Measurements from ENCODE around the gene NR1I2. TPM values are rescaled to one million over a fixed set of nuclear protein-coding genes. Genes with fewer than 3 reads are reported as not detected.

NR1I2 gene
- polyA plus RNA-seq, 3 donors, result 0.07 TPM; not detected in 2

- intact Hi-C loops (cut with micrococcal nuclease), result no loop called here
- Histone ChIP-seq H2AFZ (ENCODE audit: insufficient read depth, low read depth, low read length, poor library complexity, severe bottlenecking) (peak overlapping the region; percentile 5), H3K9ac (ENCODE audit: insufficient read depth, low read length, poor library complexity, severe bottlenecking) (no peak overlapping the region), H3K79me2 (ENCODE audit: insufficient read depth, low read length) (no peaks in the 10 kb centered on the region), H3K4me1 (ENCODE audit: control insufficient read depth in 1 of 2, insufficient read depth in 2 of 2, low read length in 2 of 2) (no peaks in the 10 kb centered on the region), H3K36me3 (replicated peaks in 1 of 2; ENCODE audit: control insufficient read depth in 1 of 2, insufficient read depth in 2 of 2, low read length in 2 of 2) (no peaks in the 10 kb centered on the region), H3K27ac (ENCODE audit: low read depth in 1 of 2, low read length in 2 of 2) (no peak overlapping the region), H4K20me1 (ENCODE audit: insufficient read depth, low read length) (no peaks in the 10 kb centered on the region), H3K4me2 (replicated peaks; ENCODE audit: extremely low read depth, low read length, poor library complexity, severe bottlenecking) (no peak overlapping the region), H3K4me3 (replicated peaks in 1 of 3; ENCODE audit: low read depth in 2 of 3, low read length in 3 of 3) (no peak overlapping the region), H3K27me3 (ENCODE audit: control insufficient read depth in 2 of 2, insufficient read depth in 2 of 2, low read length in 2 of 2) (no peaks in the 10 kb centered on the region), H3K9me3 (replicated peaks in 1 of 2; ENCODE audit: control insufficient read depth in 1 of 2, insufficient read depth in 1 of 2, low read length in 2 of 2) (no peaks in the 10 kb centered on the region)
- DNase-seq, result no peak
- Mint-ChIP-seq H3K9me3 (peaks cover 0 to 3% (median 0%) of the 10 kb centered on the region in 7 donors), H3K27ac (no peak overlapping the region), H3K27me3 (ENCODE audit: low read depth in 3 of 3) (peaks cover 0 to 5% (median 2%) of the 10 kb centered on the region in 3 donors), H3K4me1 (no peaks in the 10 kb centered on the region), H3K36me3 (no peaks in the 10 kb centered on the region), H3K4me3 (no peak overlapping the region)
- no peak for TF ChIP-seq CTCF (IDR thresholded peaks at IDR 0.05)
- WGBS (ENCODE audit: insufficient coverage), result no CpG with 5 or more reads among the region's 2 CpGs
Measured at GRCh38 chr3:119796785-119797184, 14.9 kb downstream of the NR1I2 start.

DNA sequence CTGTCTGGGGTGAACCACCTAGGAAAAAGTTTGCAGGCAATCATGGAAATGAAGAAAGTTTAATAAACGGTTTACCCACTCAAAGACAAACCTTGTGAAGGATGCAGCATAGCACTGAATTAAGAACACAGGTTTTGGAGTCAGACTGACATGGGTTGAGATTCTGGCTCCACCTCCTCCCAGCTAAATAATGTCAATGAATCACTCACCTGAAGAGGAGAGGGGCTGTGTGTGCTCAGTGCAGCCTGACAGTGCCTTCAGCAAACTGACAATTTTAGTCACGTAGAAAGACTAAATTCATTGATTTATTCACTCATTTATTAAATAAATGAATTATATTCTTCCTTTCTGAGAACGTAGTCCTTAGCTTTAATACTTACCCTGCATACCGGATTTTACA, 18.9 kb downstream of the NR1I2 start:
- Mint-ChIP-seq H3K9me3 (peaks cover 0 to 3% (median 0%) of the 10 kb centered on the region in 7 donors), H3K27me3 (ENCODE audit: low read depth in 3 of 3) (peaks cover 0 to 3% (median 0%) of the 10 kb centered on the region in 3 donors), H3K36me3 (no peaks in the 10 kb centered on the region), H3K4me3 (no peak overlapping the region), H3K27ac (no peak overlapping the region), H3K4me1 (no peaks in the 10 kb centered on the region)
- Histone ChIP-seq H3K9ac (ENCODE audit: insufficient read depth, low read length, poor library complexity, severe bottlenecking) (no peak overlapping the region), H3K9me3 (replicated peaks in 1 of 2; ENCODE audit: control insufficient read depth in 1 of 2, insufficient read depth in 1 of 2, low read length in 2 of 2) (no peaks in the 10 kb centered on the region), H3K27me3 (ENCODE audit: control insufficient read depth in 2 of 2, insufficient read depth in 2 of 2, low read length in 2 of 2) (no peaks in the 10 kb centered on the region), H3K4me1 (ENCODE audit: control insufficient read depth in 1 of 2, insufficient read depth in 2 of 2, low read length in 2 of 2) (no peaks in the 10 kb centered on the region), H2AFZ (ENCODE audit: insufficient read depth, low read depth, low read length, poor library complexity, severe bottlenecking) (no peak overlapping the region), H3K79me2 (ENCODE audit: insufficient read depth, low read length) (no peaks in the 10 kb centered on the region), H3K36me3 (replicated peaks in 1 of 2; ENCODE audit: control insufficient read depth in 1 of 2, insufficient read depth in 2 of 2, low read length in 2 of 2) (no peaks in the 10 kb centered on the region), H3K27ac (ENCODE audit: low read depth in 1 of 2, low read length in 2 of 2) (no peak overlapping the region), H3K4me2 (replicated peaks; ENCODE audit: extremely low read depth, low read length, poor library complexity, severe bottlenecking) (no peak overlapping the region), H4K20me1 (ENCODE audit: insufficient read depth, low read length) (no peaks in the 10 kb centered on the region), H3K4me3 (replicated peaks in 1 of 3; ENCODE audit: low read depth in 2 of 3, low read length in 3 of 3) (no peak overlapping the region)
- WGBS (ENCODE audit: insufficient coverage), result 93% methylated on average over 2 of the region's 4 CpGs
- intact Hi-C loops (cut with micrococcal nuclease), result no loop called here
- TF ChIP-seq CTCF (IDR thresholded peaks at IDR 0.05), result no peak
- DNase-seq, result no peak
